HG03025 (cell line): ENCODE data around the gene TAOK2.

Experiments used
- ATAC-seq: cut with Tn5 transposase; IDR thresholded peaks from one replicate; pipeline ENCODE4 v1.9.1; 2021; ENCODE audit warnings: mild to moderate bottlenecking, moderate library complexity; ENCODE audit not compliant: unreplicated experiment, low FRiP score

Gene TAOK2

GRCh38 chr16:29962344-29962994, 11.2 kb upstream of the TAOK2 start:
- peak; percentile 15 for ATAC-seq

GRCh38 chr16:29963021-29963743, 10.5 kb upstream of the TAOK2 start:
- no peak for ATAC-seq

GRCh38 chr16:29968205-29968604, 5.5 kb upstream of the TAOK2 start:
- ATAC-seq: no peak

- no peak for ATAC-seq
Observed at GRCh38 chr16:29971304-29971703, 2.4 kb upstream of the TAOK2 start.

- no peak for ATAC-seq
Observed at GRCh38 chr16:29972500-29972899, 1.2 kb upstream of the TAOK2 start.

GRCh38 chr16:29972992-29973383, 680 bp upstream of the TAOK2 start:
- no peak for ATAC-seq

- ATAC-seq: no peak
Observed at GRCh38 chr16:29974291-29975133, 844 bp downstream of the TAOK2 start.

GRCh38 chr16:29975134-29975538, 1.5 kb downstream of the TAOK2 start:
- ATAC-seq: no peak

GRCh38 chr16:29975811-29976511, 2.3 kb downstream of the TAOK2 start:
- no peak for ATAC-seq

GRCh38 chr16:29977063-29977825, 3.6 kb downstream of the TAOK2 start:
- ATAC-seq: no peak

- ATAC-seq: no peak
Observed at GRCh38 chr16:29978081-29978480, 4.4 kb downstream of the TAOK2 start.

GRCh38 chr16:29978564-29979270, 5.0 kb downstream of the TAOK2 start:
- no peak for ATAC-seq

- ATAC-seq: no peak
Observed at GRCh38 chr16:29982560-29983419, 9.1 kb downstream of the TAOK2 start.

GRCh38 chr16:29983420-29984136, 9.9 kb downstream of the TAOK2 start:
- ATAC-seq: no peak

GRCh38 chr16:29984137-29984763, 10.6 kb downstream of the TAOK2 start:
- no peak for ATAC-seq

GRCh38 chr16:29984764-29985147, 11.1 kb downstream of the TAOK2 start:
- ATAC-seq: no peak

- no peak for ATAC-seq
Observed at GRCh38 chr16:29985271-29985811, 11.7 kb downstream of the TAOK2 start.
